HEK293 (cell line): ENCODE data around the gene PDZD2.

Source experiments
- ZNF24 ChIP-seq: fragments of 450-650 bp; formaldehyde crosslinking; IDR thresholded peaks from 2 replicates; pipeline ENCODE4 v1.5.1; 2016; ENCODE audit warnings: missing biosample characterization, missing genetic modification characterization
- TF ChIP-seq, protein P1 (sequence below): fragments of 450-650 bp; formaldehyde crosslinking; IDR thresholded peaks from 2 replicates; pipeline ENCODE4 v1.5.1; 2016; ENCODE audit warnings: missing biosample characterization, missing genetic modification characterization
- TF ChIP-seq, protein P2 (sequence below): fragments of 450-650 bp; formaldehyde crosslinking; IDR thresholded peaks from 2 replicates; pipeline ENCODE4 v1.5.1; 2016; ENCODE audit warnings: missing biosample characterization, missing genetic modification characterization

DNA sequence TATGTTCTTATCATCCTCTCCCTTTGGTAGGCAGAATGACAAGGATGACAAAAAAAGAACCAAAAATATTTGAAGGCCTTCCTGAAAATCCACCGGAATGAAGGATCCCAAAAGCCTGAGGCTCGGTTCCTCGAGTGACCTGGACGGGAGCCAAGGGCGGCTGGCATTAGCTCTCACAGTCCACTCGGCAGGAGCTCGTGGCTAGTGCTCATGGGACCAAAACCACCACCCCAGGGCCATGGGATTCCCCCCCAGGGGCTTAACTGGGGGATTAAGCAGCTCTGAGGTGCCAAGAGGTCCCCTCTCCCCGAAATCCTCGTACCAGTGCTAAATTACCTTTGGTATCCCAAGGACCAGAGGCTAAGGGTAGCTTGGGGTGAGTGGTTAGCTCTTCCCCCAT lies 586 bp upstream of the PDZD2 start:
- no peak for TF ChIP-seq ZNF24 (tag by site-specific recombination)
- TF ChIP-seq, protein P1, sequence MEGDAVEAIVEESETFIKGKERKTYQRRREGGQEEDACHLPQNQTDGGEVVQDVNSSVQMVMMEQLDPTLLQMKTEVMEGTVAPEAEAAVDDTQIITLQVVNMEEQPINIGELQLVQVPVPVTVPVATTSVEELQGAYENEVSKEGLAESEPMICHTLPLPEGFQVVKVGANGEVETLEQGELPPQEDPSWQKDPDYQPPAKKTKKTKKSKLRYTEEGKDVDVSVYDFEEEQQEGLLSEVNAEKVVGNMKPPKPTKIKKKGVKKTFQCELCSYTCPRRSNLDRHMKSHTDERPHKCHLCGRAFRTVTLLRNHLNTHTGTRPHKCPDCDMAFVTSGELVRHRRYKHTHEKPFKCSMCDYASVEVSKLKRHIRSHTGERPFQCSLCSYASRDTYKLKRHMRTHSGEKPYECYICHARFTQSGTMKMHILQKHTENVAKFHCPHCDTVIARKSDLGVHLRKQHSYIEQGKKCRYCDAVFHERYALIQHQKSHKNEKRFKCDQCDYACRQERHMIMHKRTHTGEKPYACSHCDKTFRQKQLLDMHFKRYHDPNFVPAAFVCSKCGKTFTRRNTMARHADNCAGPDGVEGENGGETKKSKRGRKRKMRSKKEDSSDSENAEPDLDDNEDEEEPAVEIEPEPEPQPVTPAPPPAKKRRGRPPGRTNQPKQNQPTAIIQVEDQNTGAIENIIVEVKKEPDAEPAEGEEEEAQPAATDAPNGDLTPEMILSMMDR (tag by site-specific recombination) = no peak
- TF ChIP-seq, protein P2, sequence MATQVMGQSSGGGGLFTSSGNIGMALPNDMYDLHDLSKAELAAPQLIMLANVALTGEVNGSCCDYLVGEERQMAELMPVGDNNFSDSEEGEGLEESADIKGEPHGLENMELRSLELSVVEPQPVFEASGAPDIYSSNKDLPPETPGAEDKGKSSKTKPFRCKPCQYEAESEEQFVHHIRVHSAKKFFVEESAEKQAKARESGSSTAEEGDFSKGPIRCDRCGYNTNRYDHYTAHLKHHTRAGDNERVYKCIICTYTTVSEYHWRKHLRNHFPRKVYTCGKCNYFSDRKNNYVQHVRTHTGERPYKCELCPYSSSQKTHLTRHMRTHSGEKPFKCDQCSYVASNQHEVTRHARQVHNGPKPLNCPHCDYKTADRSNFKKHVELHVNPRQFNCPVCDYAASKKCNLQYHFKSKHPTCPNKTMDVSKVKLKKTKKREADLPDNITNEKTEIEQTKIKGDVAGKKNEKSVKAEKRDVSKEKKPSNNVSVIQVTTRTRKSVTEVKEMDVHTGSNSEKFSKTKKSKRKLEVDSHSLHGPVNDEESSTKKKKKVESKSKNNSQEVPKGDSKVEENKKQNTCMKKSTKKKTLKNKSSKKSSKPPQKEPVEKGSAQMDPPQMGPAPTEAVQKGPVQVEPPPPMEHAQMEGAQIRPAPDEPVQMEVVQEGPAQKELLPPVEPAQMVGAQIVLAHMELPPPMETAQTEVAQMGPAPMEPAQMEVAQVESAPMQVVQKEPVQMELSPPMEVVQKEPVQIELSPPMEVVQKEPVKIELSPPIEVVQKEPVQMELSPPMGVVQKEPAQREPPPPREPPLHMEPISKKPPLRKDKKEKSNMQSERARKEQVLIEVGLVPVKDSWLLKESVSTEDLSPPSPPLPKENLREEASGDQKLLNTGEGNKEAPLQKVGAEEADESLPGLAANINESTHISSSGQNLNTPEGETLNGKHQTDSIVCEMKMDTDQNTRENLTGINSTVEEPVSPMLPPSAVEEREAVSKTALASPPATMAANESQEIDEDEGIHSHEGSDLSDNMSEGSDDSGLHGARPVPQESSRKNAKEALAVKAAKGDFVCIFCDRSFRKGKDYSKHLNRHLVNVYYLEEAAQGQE (tag by site-specific recombination) = no peak
